Chondrocyte (in vitro differentiated cells): ENCODE measurements around the gene FADS1. TPM values are rescaled to one million over a fixed set of nuclear protein-coding genes. Genes with fewer than 3 reads are reported as not detected.

Experiments
- DNase-seq: peaks from one replicate; pipeline ENCODE4 v3.0.0; 2021; ENCODE audit warnings: mixed read lengths, low spot score
- H3K27ac Mint-ChIP-seq: one replicate; pipeline ENCODE4 v1.8.0; 2021; ENCODE audit warnings: mild to moderate bottlenecking, moderate library complexity, mixed read lengths; ENCODE audit not compliant: unreplicated experiment
- H3K27me3 Mint-ChIP-seq: 2 replicates; pipeline ENCODE4 v1.8.0; 2021; ENCODE audit warnings: low read depth, mixed read lengths
- H3K36me3 Mint-ChIP-seq: 2 replicates; pipeline ENCODE4 v1.8.0; 2021; ENCODE audit warnings: low read depth, mixed read lengths
- H3K4me1 Mint-ChIP-seq: 2 replicates; pipeline ENCODE4 v1.8.0; 2021; ENCODE audit warnings: low read depth, mild to moderate bottlenecking, mixed read lengths
- H3K4me3 Mint-ChIP-seq: one replicate; pipeline ENCODE4 v1.8.0; 2021; ENCODE audit warnings: mild to moderate bottlenecking, moderate library complexity, mixed read lengths; ENCODE audit not compliant: unreplicated experiment
- H3K9me3 Mint-ChIP-seq: 2 replicates; pipeline ENCODE4 v1.8.0; 2021; ENCODE audit warnings: low read depth, mixed read lengths
- CTCF ChIP-seq: fragments of 200-600 bp; sonication (generic); IDR thresholded peaks from 2 replicates; pipeline ENCODE4 v1.5.0; 2021; ENCODE audit warnings: antibody characterized with exemption, mild to moderate bottlenecking, moderate library complexity
- total RNA-seq: library from RNA; stranded (reverse); gene quantifications from 3 replicates; pipeline ENCODE4 v1.2.1, GENCODE V29; 2021

Gene FADS1
- total RNA-seq, 1 donor from 2014 or later: 74.6 TPM

- TF ChIP-seq CTCF: no peak
These were observed 834 bp upstream of the FADS1 start for GRCh38 chr11:61817471-61818202.

GRCh38 chr11:61815790-61816735 lies 740 bp downstream of the FADS1 start:
- TF ChIP-seq CTCF: no peak
- Mint-ChIP-seq H3K27me3 (no peaks in the 10 kb centered on the region), H3K4me3 (peak overlapping the region; percentile 96), H3K36me3 (peaks cover 9% of the 10 kb centered on the region), H3K27ac (peak overlapping the region; percentile 98), H3K9me3 (no peaks in the 10 kb centered on the region), H3K4me1 (peaks cover 18% of the 10 kb centered on the region)
- peak; percentile 95 for DNase-seq

More at GRCh38 chr11:61817471-61818202, 834 bp upstream of the FADS1 start:
- Mint-ChIP-seq H3K4me3 (peak overlapping the region; percentile 96), H3K9me3 (no peaks in the 10 kb centered on the region), H3K4me1 (peaks cover 18% of the 10 kb centered on the region), H3K27ac (peak overlapping the region; percentile 85), H3K36me3 (peaks cover 2% of the 10 kb centered on the region), H3K27me3 (no peaks in the 10 kb centered on the region)
- DNase-seq: peak; percentile 4

GRCh38 chr11:61814958-61815789 lies 1.6 kb downstream of the FADS1 start:
- no peaks in the 10 kb centered on the region for H3K9me3 Mint-ChIP-seq
- no peaks in the 10 kb centered on the region for H3K27me3 Mint-ChIP-seq
- no peak for TF ChIP-seq CTCF
- peak overlapping the region; percentile 98 for H3K27ac Mint-ChIP-seq
- DNase-seq: peak; percentile 98
- H3K4me3 Mint-ChIP-seq: peak overlapping the region; percentile 96
- H3K4me1 Mint-ChIP-seq: peaks cover 18% of the 10 kb centered on the region
- H3K36me3 Mint-ChIP-seq: peaks cover 10% of the 10 kb centered on the region

GRCh38 chr11:61814247-61814957 lies 2.4 kb downstream of the FADS1 start:
- Mint-ChIP-seq H3K27ac (peak overlapping the region; percentile 98), H3K4me3 (peak overlapping the region; percentile 96), H3K36me3 (peaks cover 14% of the 10 kb centered on the region), H3K9me3 (no peaks in the 10 kb centered on the region), H3K27me3 (no peaks in the 10 kb centered on the region), H3K4me1 (peaks cover 18% of the 10 kb centered on the region)
- DNase-seq: peak; percentile 54
- no peak for TF ChIP-seq CTCF
